ENCODE data around the gene POLR1G.

DNA sequence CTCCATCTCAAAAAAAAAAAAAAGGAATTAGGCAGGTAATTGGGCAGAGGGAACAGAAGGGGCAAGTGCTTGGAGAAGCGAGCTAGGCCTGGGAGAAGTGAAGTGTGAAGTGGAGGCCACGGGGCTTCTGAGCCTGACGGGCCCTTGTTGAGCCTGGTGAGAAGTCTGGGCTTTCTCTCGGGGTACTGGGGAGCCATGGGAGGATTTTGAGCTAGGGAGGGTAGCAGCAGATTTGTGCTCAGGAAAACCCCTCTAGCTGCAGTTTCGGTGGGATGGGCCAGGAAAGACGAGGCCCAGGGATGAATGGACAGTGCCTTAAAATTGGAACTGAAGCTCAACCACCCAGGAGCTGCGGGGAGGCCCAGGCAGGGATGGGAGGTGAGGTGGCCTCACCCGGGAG lies 8.0 kb downstream of the POLR1G start:
- TF ChIP-seq, protein P1, sequence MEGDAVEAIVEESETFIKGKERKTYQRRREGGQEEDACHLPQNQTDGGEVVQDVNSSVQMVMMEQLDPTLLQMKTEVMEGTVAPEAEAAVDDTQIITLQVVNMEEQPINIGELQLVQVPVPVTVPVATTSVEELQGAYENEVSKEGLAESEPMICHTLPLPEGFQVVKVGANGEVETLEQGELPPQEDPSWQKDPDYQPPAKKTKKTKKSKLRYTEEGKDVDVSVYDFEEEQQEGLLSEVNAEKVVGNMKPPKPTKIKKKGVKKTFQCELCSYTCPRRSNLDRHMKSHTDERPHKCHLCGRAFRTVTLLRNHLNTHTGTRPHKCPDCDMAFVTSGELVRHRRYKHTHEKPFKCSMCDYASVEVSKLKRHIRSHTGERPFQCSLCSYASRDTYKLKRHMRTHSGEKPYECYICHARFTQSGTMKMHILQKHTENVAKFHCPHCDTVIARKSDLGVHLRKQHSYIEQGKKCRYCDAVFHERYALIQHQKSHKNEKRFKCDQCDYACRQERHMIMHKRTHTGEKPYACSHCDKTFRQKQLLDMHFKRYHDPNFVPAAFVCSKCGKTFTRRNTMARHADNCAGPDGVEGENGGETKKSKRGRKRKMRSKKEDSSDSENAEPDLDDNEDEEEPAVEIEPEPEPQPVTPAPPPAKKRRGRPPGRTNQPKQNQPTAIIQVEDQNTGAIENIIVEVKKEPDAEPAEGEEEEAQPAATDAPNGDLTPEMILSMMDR (IDR thresholded peaks at IDR 0.05) = no peak
- no peak for TF ChIP-seq POLR2A (IDR thresholded peaks at IDR 0.05)

All from prostate gland (tissue), 2 donors.